Neural cell (in vitro differentiated cells): ENCODE data around the gene ST3GAL2. TPM values are rescaled to one million over a fixed set of nuclear protein-coding genes. Genes with fewer than 3 reads are reported as not detected.

Experiments
- H2AFZ ChIP-seq: fragments of 200-600, 300-800 bp; sonication (generic), shearing (Covaris generic); 2 replicates; pipeline ENCODE4 v1.6.0; 2014; ENCODE audit warnings: low read depth, mild to moderate bottlenecking, antibody characterized with exemption, low read length, moderate library complexity
- H3F3A ChIP-seq: fragments of 200-600 bp; shearing (Covaris generic); 2 replicates; pipeline ENCODE4 v1.6.1; 2016; ENCODE audit warnings: mild to moderate bottlenecking, moderate library complexity, mixed read lengths, antibody characterized with exemption, low read length; ENCODE audit not compliant: insufficient read depth, poor library complexity, severe bottlenecking
- H3K27ac ChIP-seq: fragments of 200-600, 300-800 bp; sonication (generic), shearing (Covaris generic); 2 replicates; pipeline ENCODE4 v1.5.1; 2014; ENCODE audit warnings: mild to moderate bottlenecking, low read length, moderate library complexity
- H3K27me3 ChIP-seq: fragments of 300-800, 200-600 bp; sonication (generic), shearing (Covaris generic); 2 replicates; pipeline ENCODE4 v1.6.0; 2014; ENCODE audit warnings: mild to moderate bottlenecking, low read depth, low read length, moderate library complexity; ENCODE audit not compliant: insufficient read depth
- H3K36me3 ChIP-seq: fragments of 300-800, 200-600 bp; sonication (generic), shearing (Covaris generic); 2 replicates; pipeline ENCODE4 v1.5.1; 2014; ENCODE audit warnings: mild to moderate bottlenecking, antibody characterized with exemption, low read length, moderate library complexity; ENCODE audit not compliant: insufficient read depth
- H3K4me2 ChIP-seq: fragments of 300-800, 200-600 bp; sonication (generic), shearing (Covaris generic); 2 replicates; pipeline ENCODE4 v1.6.0; 2014; ENCODE audit warnings: mild to moderate bottlenecking, low read length
- H3K4me3 ChIP-seq: fragments of 300-800, 200-600 bp; sonication (generic), shearing (Covaris generic); 2 replicates; pipeline ENCODE4 v1.5.1; 2014; ENCODE audit warnings: mild to moderate bottlenecking, low read length, moderate library complexity
- H3K79me2 ChIP-seq: fragments of 200-600 bp; shearing (Covaris generic); replicated peaks from 2 replicates; pipeline ENCODE4 v1.6.0; 2014; ENCODE audit warnings: mild to moderate bottlenecking, low read length, moderate library complexity; ENCODE audit not compliant: insufficient read depth
- H3K9ac ChIP-seq: fragments of 300-800, 200-600 bp; sonication (generic), shearing (Covaris generic); 2 replicates; pipeline ENCODE4 v1.6.1; 2016; ENCODE audit warnings: mild to moderate bottlenecking, low read length, mixed read lengths
- H3K9me2 ChIP-seq: fragments of 200-600 bp; shearing (Covaris generic); 2 replicates; pipeline ENCODE4 v1.6.1; 2016; ENCODE audit warnings: mild to moderate bottlenecking, low read length, mixed read lengths; ENCODE audit not compliant: insufficient read depth
- H3K9me3 ChIP-seq: fragments of 200-600, 300-800 bp; sonication (generic), shearing (Covaris generic); 2 replicates; pipeline ENCODE4 v1.6.1; 2016; ENCODE audit warnings: mild to moderate bottlenecking, mixed run types, low read length, moderate library complexity, mixed read lengths
- H4K20me1 ChIP-seq: fragments of 200-600 bp; shearing (Covaris generic); 2 replicates; pipeline ENCODE4 v1.6.1; 2016; ENCODE audit warnings: mild to moderate bottlenecking, mixed run types; ENCODE audit not compliant: insufficient read depth
- EP300 ChIP-seq: fragments of 450-650 bp; conservative IDR thresholded peaks from 2 replicates; pipeline ENCODE4 v1.6.1; 2014; ENCODE audit warnings: antibody characterized with exemption, mild to moderate bottlenecking, moderate library complexity; ENCODE audit not compliant: poor library complexity, severe bottlenecking
- EZH2 ChIP-seq: fragments of 200-600, 300-800 bp; shearing (Covaris generic), sonication (generic); IDR thresholded peaks from 2 replicates; pipeline ENCODE4 v1.6.1; 2014; ENCODE audit warnings: antibody characterized with exemption, low read length, borderline replicate concordance, mild to moderate bottlenecking; ENCODE audit not compliant: insufficient read depth, poor library complexity, severe bottlenecking
- MXI1 ChIP-seq: fragments of 450-650 bp; conservative IDR thresholded peaks from 2 replicates; pipeline ENCODE4 v1.6.1; 2014; ENCODE audit warnings: antibody characterized with exemption, mild to moderate bottlenecking; ENCODE audit not compliant: poor library complexity, severe bottlenecking
- POLR2AphosphoS5 ChIP-seq: IDR thresholded peaks from 2 replicates; pipeline ENCODE4 v1.6.1; 2012
- RAD21 ChIP-seq: fragments of 450-650 bp; conservative IDR thresholded peaks from 2 replicates; pipeline ENCODE4 v1.6.1; 2014; ENCODE audit warnings: antibody characterized with exemption, mild to moderate bottlenecking, moderate library complexity
- SMC3 ChIP-seq: fragments of 450-650 bp; conservative IDR thresholded peaks from 2 replicates; pipeline ENCODE4 v1.6.1; 2014; ENCODE audit warnings: antibody characterized with exemption, mild to moderate bottlenecking, moderate library complexity; ENCODE audit not compliant: poor library complexity
- TAF1 ChIP-seq: IDR thresholded peaks from 2 replicates; pipeline ENCODE4 v1.6.1; 2012; ENCODE audit warnings: low read depth
- polyA plus RNA-seq: library from polyadenylated mRNA; depleted of rRNA; stranded (reverse); fragments of >200 nt; gene quantifications from 2 replicates; pipeline ENCODE4 v1.2.3, GENCODE V29; 2014
- TF ChIP-seq, protein P1 (sequence below): fragments of 450-650 bp; IDR thresholded peaks from 2 replicates; pipeline ENCODE4 v1.5.1; 2014; ENCODE audit warnings: antibody characterized with exemption, mild to moderate bottlenecking, moderate library complexity; ENCODE audit not compliant: poor library complexity, severe bottlenecking
- TF ChIP-seq, protein P2 (sequence below): IDR thresholded peaks from 2 replicates; pipeline ENCODE4 v1.6.1; 2012; ENCODE audit warnings: borderline replicate concordance

ST3GAL2 gene
- polyA plus RNA-seq, 1 donor from 2014 or later: 19.4 TPM

DNA sequence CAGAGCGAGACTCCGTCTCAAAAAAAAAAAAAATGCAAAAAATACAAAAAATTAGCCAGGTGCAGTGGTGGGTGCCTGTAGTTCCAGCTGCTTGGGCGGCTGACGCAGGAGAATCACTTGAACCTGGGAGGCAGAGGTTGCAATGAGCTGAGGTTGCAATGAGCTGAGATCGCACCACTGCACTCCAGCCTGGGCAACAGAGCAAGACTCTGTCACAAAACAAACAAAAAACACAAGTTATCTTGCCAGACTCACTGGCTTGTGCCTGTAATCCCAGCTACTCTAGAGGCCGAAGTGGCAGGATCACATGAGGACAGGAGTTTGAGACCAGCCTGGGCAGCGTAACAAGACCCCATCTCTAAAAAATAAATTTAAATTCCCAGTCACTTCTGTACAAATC lies 3.4 kb upstream of the ST3GAL2 start:
- Histone ChIP-seq H4K20me1 (no peaks in the 10 kb centered on the region), H3F3A (no peaks in the 10 kb centered on the region), H3K36me3 (no peaks in the 10 kb centered on the region), H3K9me2 (no peaks in the 10 kb centered on the region), H3K27me3 (no peaks in the 10 kb centered on the region), H2AFZ (no peak overlapping the region), H3K9ac (no peak overlapping the region), H3K79me2 (peaks cover 10% of the 10 kb centered on the region), H3K27ac (no peak overlapping the region), H3K4me2 (no peak overlapping the region), H3K4me3 (no peak overlapping the region), H3K9me3 (no peaks in the 10 kb centered on the region)
- no peak for TF ChIP-seq MXI1
- TF ChIP-seq, protein P1, sequence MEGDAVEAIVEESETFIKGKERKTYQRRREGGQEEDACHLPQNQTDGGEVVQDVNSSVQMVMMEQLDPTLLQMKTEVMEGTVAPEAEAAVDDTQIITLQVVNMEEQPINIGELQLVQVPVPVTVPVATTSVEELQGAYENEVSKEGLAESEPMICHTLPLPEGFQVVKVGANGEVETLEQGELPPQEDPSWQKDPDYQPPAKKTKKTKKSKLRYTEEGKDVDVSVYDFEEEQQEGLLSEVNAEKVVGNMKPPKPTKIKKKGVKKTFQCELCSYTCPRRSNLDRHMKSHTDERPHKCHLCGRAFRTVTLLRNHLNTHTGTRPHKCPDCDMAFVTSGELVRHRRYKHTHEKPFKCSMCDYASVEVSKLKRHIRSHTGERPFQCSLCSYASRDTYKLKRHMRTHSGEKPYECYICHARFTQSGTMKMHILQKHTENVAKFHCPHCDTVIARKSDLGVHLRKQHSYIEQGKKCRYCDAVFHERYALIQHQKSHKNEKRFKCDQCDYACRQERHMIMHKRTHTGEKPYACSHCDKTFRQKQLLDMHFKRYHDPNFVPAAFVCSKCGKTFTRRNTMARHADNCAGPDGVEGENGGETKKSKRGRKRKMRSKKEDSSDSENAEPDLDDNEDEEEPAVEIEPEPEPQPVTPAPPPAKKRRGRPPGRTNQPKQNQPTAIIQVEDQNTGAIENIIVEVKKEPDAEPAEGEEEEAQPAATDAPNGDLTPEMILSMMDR: no peak
- no peak for TF ChIP-seq TAF1
- no peak for TF ChIP-seq RAD21
- TF ChIP-seq, protein P2, sequence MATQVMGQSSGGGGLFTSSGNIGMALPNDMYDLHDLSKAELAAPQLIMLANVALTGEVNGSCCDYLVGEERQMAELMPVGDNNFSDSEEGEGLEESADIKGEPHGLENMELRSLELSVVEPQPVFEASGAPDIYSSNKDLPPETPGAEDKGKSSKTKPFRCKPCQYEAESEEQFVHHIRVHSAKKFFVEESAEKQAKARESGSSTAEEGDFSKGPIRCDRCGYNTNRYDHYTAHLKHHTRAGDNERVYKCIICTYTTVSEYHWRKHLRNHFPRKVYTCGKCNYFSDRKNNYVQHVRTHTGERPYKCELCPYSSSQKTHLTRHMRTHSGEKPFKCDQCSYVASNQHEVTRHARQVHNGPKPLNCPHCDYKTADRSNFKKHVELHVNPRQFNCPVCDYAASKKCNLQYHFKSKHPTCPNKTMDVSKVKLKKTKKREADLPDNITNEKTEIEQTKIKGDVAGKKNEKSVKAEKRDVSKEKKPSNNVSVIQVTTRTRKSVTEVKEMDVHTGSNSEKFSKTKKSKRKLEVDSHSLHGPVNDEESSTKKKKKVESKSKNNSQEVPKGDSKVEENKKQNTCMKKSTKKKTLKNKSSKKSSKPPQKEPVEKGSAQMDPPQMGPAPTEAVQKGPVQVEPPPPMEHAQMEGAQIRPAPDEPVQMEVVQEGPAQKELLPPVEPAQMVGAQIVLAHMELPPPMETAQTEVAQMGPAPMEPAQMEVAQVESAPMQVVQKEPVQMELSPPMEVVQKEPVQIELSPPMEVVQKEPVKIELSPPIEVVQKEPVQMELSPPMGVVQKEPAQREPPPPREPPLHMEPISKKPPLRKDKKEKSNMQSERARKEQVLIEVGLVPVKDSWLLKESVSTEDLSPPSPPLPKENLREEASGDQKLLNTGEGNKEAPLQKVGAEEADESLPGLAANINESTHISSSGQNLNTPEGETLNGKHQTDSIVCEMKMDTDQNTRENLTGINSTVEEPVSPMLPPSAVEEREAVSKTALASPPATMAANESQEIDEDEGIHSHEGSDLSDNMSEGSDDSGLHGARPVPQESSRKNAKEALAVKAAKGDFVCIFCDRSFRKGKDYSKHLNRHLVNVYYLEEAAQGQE: no peak
- no peak for TF ChIP-seq EP300
- no peak for TF ChIP-seq POLR2AphosphoS5
- no peak for TF ChIP-seq SMC3
- TF ChIP-seq EZH2: no peak

DNA sequence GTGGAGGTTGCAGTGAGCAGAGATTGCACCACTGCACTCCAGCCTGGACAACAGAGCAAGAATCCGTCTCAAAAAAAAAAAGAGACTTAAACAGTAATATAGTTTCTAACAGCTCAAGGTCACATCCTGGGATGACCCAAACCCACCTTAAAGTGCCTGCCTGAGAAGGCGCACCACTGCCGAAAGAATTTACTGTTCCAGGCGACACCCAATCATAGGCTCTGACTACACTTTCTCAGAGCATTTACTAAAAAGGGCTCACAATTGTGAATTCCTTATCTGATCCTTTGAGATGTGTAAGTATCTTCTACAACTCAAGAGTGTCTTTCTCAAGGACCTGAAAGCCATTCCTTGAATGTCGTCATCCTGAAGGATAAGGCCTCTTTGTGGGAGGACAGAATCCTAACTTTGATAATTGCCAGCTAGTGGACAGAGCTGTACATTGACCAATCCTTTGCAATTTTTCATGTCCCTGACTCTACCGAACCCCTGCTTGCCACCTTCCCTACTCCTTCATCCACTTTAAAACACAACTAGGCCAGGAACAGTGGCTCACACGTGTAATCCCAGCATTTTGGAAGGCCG lies 2.6 kb upstream of the ST3GAL2 start:
- H4K20me1 ChIP-seq: no peaks in the 10 kb centered on the region
- no peak overlapping the region for H3K9ac ChIP-seq
- no peaks in the 10 kb centered on the region for H3K9me2 ChIP-seq
- TF ChIP-seq POLR2AphosphoS5: no peak
- TF ChIP-seq EP300: no peak
- TF ChIP-seq TAF1: no peak
- TF ChIP-seq, protein P2: no peak
- no peak for TF ChIP-seq MXI1
- TF ChIP-seq SMC3: no peak
- no peaks in the 10 kb centered on the region for H3F3A ChIP-seq
- no peaks in the 10 kb centered on the region for H3K36me3 ChIP-seq
- H3K27me3 ChIP-seq: no peaks in the 10 kb centered on the region
- no peak overlapping the region for H2AFZ ChIP-seq
- no peak overlapping the region for H3K27ac ChIP-seq
- no peaks in the 10 kb centered on the region for H3K9me3 ChIP-seq
- H3K79me2 ChIP-seq: peaks cover 18% of the 10 kb centered on the region
- no peak overlapping the region for H3K4me2 ChIP-seq
- H3K4me3 ChIP-seq: no peak overlapping the region
